H1 (cell line): Measurements from ENCODE around the gene ADRB2. TPM values are rescaled to one million over a fixed set of nuclear protein-coding genes. Genes with fewer than 3 reads are reported as not detected.

Experiments
- CTCF ChIA-PET: fragments of 300-600 bp; sonication (Branson Sonifier 250); formaldehyde crosslinking; loops from one replicate; lab custom pipeline; 2021; ENCODE audit not compliant: partially characterized antibody; lab: Charles Lee
- POLR2A ChIA-PET: fragments of 300-600 bp; sonication (Branson Sonifier 250); formaldehyde crosslinking; loops from one replicate; lab custom pipeline; 2021; ENCODE audit warnings: inconsistent platforms; ENCODE audit not compliant: partially characterized antibody; lab: Charles Lee
- DNase-seq, 2 experiments: peaks; one replicate each; pipeline versions ENCODE4 v3.0.0 to v3.0.0-alpha.2; 2010 to 2022; ENCODE audit warnings: low spot score in 2 of 2, low read depth in 1 of 2, mixed read lengths in 1 of 2
- FAIRE-seq: peaks from 2 replicates; lab custom pipeline; 2011; peaks lifted over from hg19 to GRCh38; lab: Jason Lieb, UNC
- H2AFZ ChIP-seq: 2 replicates; pipeline ENCODE4 v1.8.1; 2012; ENCODE audit warnings: low read length, inconsistent platforms
- H2AK5ac ChIP-seq: 2 replicates; pipeline ENCODE4 v1.6.1; 2013; ENCODE audit warnings: low read depth, low read length
- H2BK120ac ChIP-seq: replicated peaks from 2 replicates; pipeline ENCODE3; 2013; ENCODE audit warnings: low read depth, low read length, inconsistent platforms
- H2BK12ac ChIP-seq: 2 replicates; pipeline ENCODE4 v1.6.1; 2013; ENCODE audit warnings: low read depth, low read length
- H2BK15ac ChIP-seq: 2 replicates; pipeline ENCODE4 v1.6.1; 2013; ENCODE audit warnings: low read length
- H2BK20ac ChIP-seq: 2 replicates; pipeline ENCODE4 v1.6.1; 2013; ENCODE audit warnings: low read length
- H2BK5ac ChIP-seq: 2 replicates; pipeline ENCODE4 v1.6.1; 2013; ENCODE audit warnings: low read depth, low read length
- H3K14ac ChIP-seq: 2 replicates; pipeline ENCODE4 v1.6.1; 2013; ENCODE audit warnings: inconsistent platforms; ENCODE audit not compliant: insufficient read length
- H3K18ac ChIP-seq: 2 replicates; pipeline ENCODE4 v1.6.1; 2013; ENCODE audit warnings: low read length; ENCODE audit errors: extremely low read depth
- H3K23ac ChIP-seq: 2 replicates; pipeline ENCODE4 v1.6.1; 2013; ENCODE audit warnings: inconsistent platforms; ENCODE audit not compliant: insufficient read length
- H3K23me2 ChIP-seq: 2 replicates; pipeline ENCODE4 v1.6.1; 2013; ENCODE audit warnings: low read depth, low read length
- H3K27ac ChIP-seq: 2 replicates; pipeline ENCODE4 v1.6.1; 2011; ENCODE audit warnings: low read depth, low read length, inconsistent platforms
- H3K27me3 ChIP-seq, 4 experiments: replicated peaks in 1 of 4; 1 replicate in 1 of 4; 2 replicates in 3 of 4; pipeline versions ENCODE4 v1.6.1 to v1.8.1; 2011 to 2013; ENCODE audit warnings: low read length in 3 of 4, mild to moderate bottlenecking in 3 of 4, inconsistent platforms in 2 of 4, mixed read lengths in 2 of 4, moderate library complexity in 1 of 4; ENCODE audit not compliant: control insufficient read depth in 3 of 4, insufficient read depth in 3 of 4; ENCODE audit errors: extremely low read depth in 1 of 4
- H3K36me3 ChIP-seq, 4 experiments: 2 replicates each; pipeline versions ENCODE4 v1.6.1 to v1.8.1; 2011 to 2013; ENCODE audit warnings: mild to moderate bottlenecking in 4 of 4, low read length in 3 of 4, moderate library complexity in 2 of 4, control low read depth in 1 of 4, inconsistent platforms in 1 of 4; ENCODE audit not compliant: insufficient read depth in 4 of 4, control insufficient read depth in 2 of 4
- H3K4ac ChIP-seq: replicated peaks from 2 replicates; pipeline ENCODE3; 2013; ENCODE audit warnings: low read length, low read depth, mixed read lengths, inconsistent platforms; ENCODE audit not compliant: insufficient read length
- H3K4me1 ChIP-seq, 4 experiments: replicated peaks in 1 of 4; 1 replicate in 1 of 4; 2 replicates in 3 of 4; pipeline versions ENCODE4 v1.6.1 to v1.8.1; 2011 to 2013; ENCODE audit warnings: low read length in 3 of 4, inconsistent platforms in 2 of 4, mixed read lengths in 1 of 4; ENCODE audit not compliant: insufficient read depth in 4 of 4, control insufficient read depth in 3 of 4
- H3K4me2 ChIP-seq, 2 experiments: 2 replicates each; pipeline versions ENCODE4 v1.6.1 to v1.8.1; 2011 to 2013; ENCODE audit warnings: low read depth in 2 of 2, low read length in 2 of 2, control low read depth in 1 of 2, inconsistent platforms in 1 of 2, mild to moderate bottlenecking in 1 of 2; ENCODE audit not compliant: insufficient read depth in 1 of 2
- H3K4me3 ChIP-seq, 4 experiments: fragments of 200-600, 300-600 bp in 1 of 4; sonication (generic), shearing (Covaris generic), sonication (Bioruptor Twin) in 1 of 4; 2 replicates each; pipeline versions ENCODE4 v1.5.1 to v1.8.1; 2011 to 2016; ENCODE audit warnings: low read length in 4 of 4, low read depth in 3 of 4, control low read depth in 2 of 4, inconsistent platforms in 2 of 4, mild to moderate bottlenecking in 2 of 4, mixed read lengths in 1 of 4, moderate library complexity in 1 of 4; ENCODE audit not compliant: insufficient read depth in 2 of 4; ENCODE audit errors: extremely low read depth in 1 of 4
- H3K56ac ChIP-seq: replicated peaks from 2 replicates; pipeline ENCODE3; 2013; ENCODE audit warnings: low read depth, mild to moderate bottlenecking, mixed read lengths, low read length, inconsistent platforms; ENCODE audit not compliant: insufficient read length
- H3K79me1 ChIP-seq: 2 replicates; pipeline ENCODE4 v1.6.1; 2013; ENCODE audit warnings: low read depth, low read length, control low read depth
- H3K79me2 ChIP-seq, 2 experiments: 2 replicates each; pipeline versions ENCODE4 v1.6.1 to v1.8.1; 2012 to 2013; ENCODE audit warnings: low read length in 2 of 2, mild to moderate bottlenecking in 2 of 2, inconsistent platforms in 1 of 2; ENCODE audit not compliant: insufficient read depth in 2 of 2, control insufficient read depth in 1 of 2
- H3K9ac ChIP-seq, 4 experiments: replicated peaks in 1 of 4; 1 replicate in 1 of 4; 2 replicates in 3 of 4; pipeline versions ENCODE4 v1.6.1 to v1.8.1; 2011 to 2013; ENCODE audit warnings: low read depth in 3 of 4, low read length in 3 of 4, control low read depth in 2 of 4, mild to moderate bottlenecking in 2 of 4, moderate library complexity in 2 of 4, inconsistent platforms in 1 of 4; ENCODE audit errors: extremely low read depth in 1 of 4
- H3K9me3 ChIP-seq, 2 experiments: 2 replicates each; pipeline versions ENCODE4 v1.6.1 to v1.8.1; 2012 to 2013; ENCODE audit warnings: mild to moderate bottlenecking in 2 of 2, moderate library complexity in 2 of 2, control low read depth in 1 of 2, inconsistent platforms in 1 of 2, low read depth in 1 of 2, low read length in 1 of 2, mixed read lengths in 1 of 2; ENCODE audit not compliant: insufficient read depth in 2 of 2
- H4K20me1 ChIP-seq, 2 experiments: replicated peaks in 1 of 2; 2 replicates each; pipeline versions ENCODE3 to v1.8.1; 2011 to 2013; ENCODE audit warnings: inconsistent platforms in 2 of 2, low read length in 2 of 2, mild to moderate bottlenecking in 1 of 2; ENCODE audit not compliant: insufficient read depth in 2 of 2, control insufficient read depth in 1 of 2
- H4K5ac ChIP-seq: 2 replicates; pipeline ENCODE4 v1.6.1; 2013; ENCODE audit warnings: low read length, low read depth, mixed read lengths, inconsistent platforms; ENCODE audit not compliant: insufficient read length
- H4K8ac ChIP-seq: 2 replicates; pipeline ENCODE4 v1.8.0; 2013; ENCODE audit warnings: mild to moderate bottlenecking, moderate library complexity, low read length, inconsistent platforms; ENCODE audit not compliant: insufficient read depth; ENCODE audit errors: extremely low read depth
- H4K91ac ChIP-seq: replicated peaks from 2 replicates; pipeline ENCODE3; 2013; ENCODE audit warnings: low read length, mixed read lengths, inconsistent platforms; ENCODE audit not compliant: insufficient read length
- CREB1 ChIP-seq: IDR thresholded peaks from 2 replicates; pipeline ENCODE4 v1.6.1; 2012; ENCODE audit warnings: inconsistent platforms
- GABPA ChIP-seq: IDR thresholded peaks from 2 replicates; pipeline ENCODE4 v1.6.1; 2011; ENCODE audit warnings: mild to moderate bottlenecking, low read length, moderate library complexity, borderline replicate concordance; ENCODE audit not compliant: insufficient read depth
- POU5F1 ChIP-seq: IDR thresholded peaks from 2 replicates; pipeline ENCODE4 v1.6.1; 2011; ENCODE audit warnings: low read depth, mild to moderate bottlenecking, low read length, moderate library complexity
- RBBP5 ChIP-seq: IDR thresholded peaks from 2 replicates; pipeline ENCODE4 v1.7.1; 2012; ENCODE audit warnings: low read depth, mild to moderate bottlenecking, inconsistent platforms, low read length, moderate library complexity, borderline replicate concordance
- RXRA ChIP-seq: IDR thresholded peaks from 2 replicates; pipeline ENCODE4 v1.6.1; 2011; ENCODE audit warnings: low read depth, mild to moderate bottlenecking, low read length, moderate library complexity; ENCODE audit not compliant: insufficient read depth
- SP1 ChIP-seq: IDR thresholded peaks from 2 replicates; pipeline ENCODE4 v1.6.1; 2011; ENCODE audit warnings: low read depth, low read length
- TEAD4 ChIP-seq: IDR thresholded peaks from 2 replicates; pipeline ENCODE4 v1.6.1; 2012; ENCODE audit warnings: low read depth, low read length, inconsistent platforms, mixed read lengths
- WGBS, 2 experiments: shearing (Covaris generic) in 1 of 2; methylation state at CpG; one replicate each; pipeline versions ENCODE4 v1.1.6 to v1.1.7; 2013 to 2015; ENCODE audit warnings: low lambda C conversion rate in 2 of 2, mixed read lengths in 2 of 2, inconsistent platforms in 1 of 2, low coverage in 1 of 2, missing lambda C conversion rate in 1 of 2; ENCODE audit not compliant: insufficient replicate concordance in 2 of 2, insufficient coverage in 1 of 2, insufficient read length in 1 of 2; ENCODE audit errors: extremely low coverage in 1 of 2, missing lambda C conversion rate in 1 of 2; 5-methylcytosine and 5-hydroxymethylcytosine counted together
- polyA plus RNA-seq, 7 experiments: library from polyadenylated mRNA; depleted of rRNA in 3 of 7; stranded (reverse) in 5 of 7; unstranded in 2 of 7; fragments of >200 nt in 5 of 7; fragments of 200-250 nt in 2 of 7; gene quantifications; 1 replicate in 5 of 7; 2 replicates in 1 of 7; 4 replicates in 1 of 7; pipeline versions ENCODE4 v1.2.1 to v1.2.3, GENCODE V29; 2011 to 2013; ENCODE audit warnings: missing spikeins in 2 of 7, mixed read lengths in 2 of 7
- total RNA-seq: library from RNA; stranded (reverse); fragmentation: NEBNext Ultra II Directional; extraction: Animal tissue kit (Norgen Biotek cat#: 25700); gene quantifications from 2 replicates; pipeline ENCODE4 v1.2.1, GENCODE V29; 2021

Gene ADRB2
- total and polyA plus RNA-seq, 2 of the 8 experiments (the other 6 are each of a cell fraction or from before 2014, with no cell fraction given) = 0.65 to 0.77 TPM

GRCh38 chr5:148801682-148802276 lies 24.6 kb upstream of the ADRB2 start:
- H2BK5ac ChIP-seq = no peak overlapping the region
- H3K23me2 ChIP-seq = no peaks in the 10 kb centered on the region
- H3K9ac ChIP-seq = no peak overlapping the region
- no peak overlapping the region for H3K4me2 ChIP-seq
- H4K8ac ChIP-seq = no peak overlapping the region
- ChIA-PET POLR2A (interaction anchor here (1.0 kb wide), 1 partner anchor 9 kb away, joined by 3 read pairs; no protein-coding TSS in a partner anchor), CTCF (interaction anchor here (0.9 to 1.6 kb wide), 2 partner anchors 22 to 53 kb away, joined by 3 to 4 read pairs; no protein-coding TSS in a partner anchor)
- 91% methylated on average over 4 of the region's 4 CpGs; no CpG with 5 or more reads in 1 of the 2 experiments for WGBS, 2 experiments
- no peaks in the 10 kb centered on the region for H3K79me1 ChIP-seq
- no peak overlapping the region for H2BK20ac ChIP-seq
- H3K79me2 ChIP-seq = no peaks in the 10 kb centered on the region
- peaks cover 0 to 4% (median 0%) of the 10 kb centered on the region in 4 experiments; a peak in 2 of 7 replicates for H3K4me1 ChIP-seq
- H3K27me3 ChIP-seq = no peaks in the 10 kb centered on the region
- H2BK15ac ChIP-seq = no peak overlapping the region
- TF ChIP-seq CREB1 = no peak
- TF ChIP-seq TEAD4 = no peak
- no peak for TF ChIP-seq SP1
- no peak for TF ChIP-seq GABPA
- no peak for TF ChIP-seq RXRA
- TF ChIP-seq RBBP5 = no peak
- no peak for TF ChIP-seq POU5F1
- no peaks in the 10 kb centered on the region for H3K36me3 ChIP-seq
- no peak overlapping the region for H3K18ac ChIP-seq
- no peak overlapping the region for H2AK5ac ChIP-seq
- H3K9me3 ChIP-seq = no peaks in the 10 kb centered on the region
- H3K4ac ChIP-seq = no peak overlapping the region
- H2AFZ ChIP-seq = no peak overlapping the region
- DNase-seq (no peak), FAIRE-seq (no peak)
- no peak overlapping the region for H3K14ac ChIP-seq
- H3K23ac ChIP-seq = no peak overlapping the region
- H4K5ac ChIP-seq = no peak overlapping the region
- no peak overlapping the region for H2BK120ac ChIP-seq
- no peak overlapping the region for H2BK12ac ChIP-seq
- no peak overlapping the region for H4K91ac ChIP-seq
- H3K27ac ChIP-seq = no peak overlapping the region
- H3K56ac ChIP-seq = no peak overlapping the region
- H3K4me3 ChIP-seq = no peak overlapping the region
- H4K20me1 ChIP-seq = no peaks in the 10 kb centered on the region
